HepG2 (cell line): ENCODE results near the gene FAM120B. TPM values are rescaled to one million over a fixed set of nuclear protein-coding genes. Genes with fewer than 3 reads are reported as not detected.

Experiments
- ATAC-seq: fragments of 200-7000 bp; cut with Tn5 transposase; 3 replicates; pipeline ENCODE4 v1.9.1; 2020; ENCODE audit warnings: mild to moderate bottlenecking, moderate library complexity
- BruUV-seq: library from RNA; stranded (reverse); fragments of 400-500 nt; replicated peaks from 2 replicates; lab custom pipeline; 2021; lab: Mats Ljungman, UMichigan
- CTCF ChIA-PET: fragments of 300-600 bp; formaldehyde crosslinking; extraction: SDS; loops from one replicate; lab custom pipeline; 2021; ENCODE audit warnings: low total read pairs, inconsistent platforms, low intra/inter-chr PET ratio; lab: Yijun Ruan, JAX
- POLR2A ChIA-PET: fragments of 350-600 bp; sonication (Branson Sonifier 250); formaldehyde crosslinking; loops from one replicate; lab custom pipeline; 2020; ENCODE audit warnings: antibody characterized with exemption, inconsistent platforms; lab: Yijun Ruan, JAX
- DNase-seq: peaks from one replicate; pipeline ENCODE4 v3.0.0-alpha.2; 2015; ENCODE audit warnings: low spot score
- FAIRE-seq: peaks from 3 replicates; lab custom pipeline; 2011; peaks lifted over from hg19 to GRCh38; lab: Jason Lieb, UNC
- H2AFZ ChIP-seq: one replicate; pipeline ENCODE4 v1.6.1; 2011; ENCODE audit warnings: low read length, inconsistent platforms
- H3K27ac ChIP-seq: fragments of 300-600 bp; 3 replicates; pipeline ENCODE4 v1.8.0; 2011; ENCODE audit warnings: mixed run types, mild to moderate bottlenecking, mixed read lengths, low read length, inconsistent platforms; ENCODE audit not compliant: insufficient read depth; ENCODE audit errors: extremely low read length
- H3K27me3 ChIP-seq, 2 experiments: fragments of 200-600 bp in 1 of 2; 2 replicates in 1 of 2; 3 replicates in 1 of 2; pipeline versions ENCODE4 v1.6.0 to v1.8.0; 2011; ENCODE audit warnings: low read length in 2 of 2, mild to moderate bottlenecking in 2 of 2, moderate library complexity in 2 of 2, inconsistent platforms in 1 of 2; ENCODE audit not compliant: insufficient read depth in 2 of 2, control insufficient read depth in 1 of 2
- H3K36me3 ChIP-seq, 2 experiments: fragments of 200-600 bp in 1 of 2; replicated peaks in 1 of 2; 2 replicates in 1 of 2; 3 replicates in 1 of 2; pipeline versions ENCODE4 v1.5.1 to v1.8.0; 2011; ENCODE audit warnings: low read length in 2 of 2, inconsistent platforms in 1 of 2; ENCODE audit not compliant: insufficient read depth in 2 of 2, control insufficient read depth in 1 of 2
- H3K4me1 ChIP-seq: 2 replicates; pipeline ENCODE4 v1.5.1; 2012; ENCODE audit warnings: low read length, inconsistent platforms; ENCODE audit not compliant: insufficient read depth
- H3K4me2 ChIP-seq: 2 replicates; pipeline ENCODE4 v1.6.0; 2011; ENCODE audit warnings: low read depth, low read length, inconsistent platforms
- H3K4me3 ChIP-seq, 3 experiments: fragments of 200-600 bp in 1 of 3; sonication (generic), shearing (Covaris generic) in 1 of 3; replicated peaks in 1 of 3; 2 replicates each; pipeline ENCODE4 v1.5.1; 2011 to 2016; ENCODE audit warnings: low read length in 3 of 3, inconsistent platforms in 2 of 3, low read depth in 2 of 3, mild to moderate bottlenecking in 2 of 3, control low read depth in 1 of 3, mixed read lengths in 1 of 3; ENCODE audit not compliant: insufficient read depth in 1 of 3
- H3K79me2 ChIP-seq: one replicate; pipeline ENCODE4 v1.6.1; 2011; ENCODE audit warnings: low read length, inconsistent platforms; ENCODE audit not compliant: insufficient read depth
- H3K9ac ChIP-seq: 2 replicates; pipeline ENCODE4 v1.6.0; 2011; ENCODE audit warnings: mild to moderate bottlenecking, low read depth, low read length, inconsistent platforms; ENCODE audit not compliant: insufficient read depth
- H3K9me3 ChIP-seq: 2 replicates; pipeline ENCODE4 v1.5.1; 2012; ENCODE audit warnings: mild to moderate bottlenecking, low read length
- H4K20me1 ChIP-seq: 2 replicates; pipeline ENCODE4 v1.6.0; 2011; ENCODE audit warnings: inconsistent platforms, mild to moderate bottlenecking, low read length, moderate library complexity; ENCODE audit not compliant: insufficient read depth
- ARID4A ChIP-seq: sonication (generic); formaldehyde crosslinking; IDR thresholded peaks from 2 replicates; pipeline ENCODE4 v1.5.0; 2020; ENCODE audit warnings: mild to moderate bottlenecking, missing genetic modification reagents, borderline replicate concordance
- HNRNPL ChIP-seq: fragments of 200-400 bp; formaldehyde crosslinking; IDR thresholded peaks from 2 replicates; pipeline ENCODE4 v1.6.1; 2017; ENCODE audit warnings: mild to moderate bottlenecking, low read depth, low read length
- ZBED4 ChIP-seq: sonication (generic); formaldehyde crosslinking; IDR thresholded peaks from 2 replicates; pipeline ENCODE4 v1.4.0; 2020; ENCODE audit warnings: missing genetic modification reagents, borderline replicate concordance
- WGBS: methylation state at CpG from one replicate; pipeline ENCODE4 v1.1.6; 2017; ENCODE audit warnings: low lambda C conversion rate; 5-methylcytosine and 5-hydroxymethylcytosine counted together
- in situ Hi-C: cut with HindIII; loops from 2 replicates; pipeline ENCODE4 v1.10.0; 2017; ENCODE audit warnings: low pct_unique_long_range_greater_than_20kb; ENCODE audit not compliant: extremely low pct_ligation_motif_present
- intact Hi-C: fragments of 100-400 bp; cut with micrococcal nuclease; formaldehyde crosslinking; loops from one replicate; pipeline ENCODE4 v1.10.0; 2022; ENCODE audit not compliant: unreplicated experiment
- polyA plus RNA-seq, 8 experiments: library from polyadenylated mRNA; depleted of rRNA in 3 of 8; stranded (reverse) in 7 of 8; unstranded in 1 of 8; fragments of >200 nt; fragmentation: Illumina TruSeq in 4 of 8; extraction: Trizol in 4 of 8; gene quantifications; 2 replicates each; pipeline versions ENCODE4 v1.2.1 to v1.2.3, GENCODE V29; 2011 to 2016; ENCODE audit warnings: low read depth in 4 of 8, missing spikeins in 1 of 8, mixed read lengths in 1 of 8; ENCODE audit not compliant: insufficient read depth in 1 of 8
- total RNA-seq, 5 experiments: library from RNA; depleted of rRNA; stranded (reverse); fragments of >200 nt; fragmentation: Illumina TruSeq; extraction: Trizol; gene quantifications; 2 replicates each; pipeline ENCODE4 v1.2.3, GENCODE V29; 2016; ENCODE audit warnings: low read depth in 1 of 5
- TF ChIP-seq, protein P1 (sequence below): sonication (generic); formaldehyde crosslinking; IDR thresholded peaks from 2 replicates; pipeline ENCODE4 v1.4.0; 2020; ENCODE audit warnings: mild to moderate bottlenecking, missing genetic modification reagents, borderline replicate concordance

Gene FAM120B
- total and polyA plus RNA-seq, 2 of the 13 experiments (the other 11 are each of a cell fraction or from before 2014, with no cell fraction given) = 9.2 to 10.7 TPM

GRCh38 chr6:170329321-170329720 is 22.8 kb downstream of the FAM120B start:
- FAIRE-seq (no peak), DNase-seq (no peak), ATAC-seq (no peak)
- no peak overlapping the region for H3K4me2 ChIP-seq
- CTCF ChIA-PET = no interaction called here
- no peak overlapping the region for H3K4me3 ChIP-seq
- H4K20me1 ChIP-seq = no peaks in the 10 kb centered on the region; the same call in 1 of the 2 replicates
- WGBS = 90% methylated on average over 8 of the region's 8 CpGs
- H3K4me1 ChIP-seq = no peaks in the 10 kb centered on the region
- peaks cover 18 to 63% of the 10 kb centered on the region in 2 experiments for H3K36me3 ChIP-seq
- in situ Hi-C loops (no loop called here), intact Hi-C loops (no loop called here)
- no peak overlapping the region for H3K9ac ChIP-seq
- H3K27ac ChIP-seq = no peak overlapping the region
- no peaks in the 10 kb centered on the region for H3K79me2 ChIP-seq
- H3K27me3 ChIP-seq = no peaks in the 10 kb centered on the region
- H2AFZ ChIP-seq = no peak overlapping the region
- POLR2A ChIA-PET = no interaction called here
- no peaks in the 10 kb centered on the region for H3K9me3 ChIP-seq
- BruUV-seq = no TSS peak
- TF ChIP-seq HNRNPL = no peak
- TF ChIP-seq ZBED4 (CRISPR knock-in tag) = no peak
- TF ChIP-seq ARID4A (CRISPR knock-in tag) = no peak
- TF ChIP-seq, protein P1, sequence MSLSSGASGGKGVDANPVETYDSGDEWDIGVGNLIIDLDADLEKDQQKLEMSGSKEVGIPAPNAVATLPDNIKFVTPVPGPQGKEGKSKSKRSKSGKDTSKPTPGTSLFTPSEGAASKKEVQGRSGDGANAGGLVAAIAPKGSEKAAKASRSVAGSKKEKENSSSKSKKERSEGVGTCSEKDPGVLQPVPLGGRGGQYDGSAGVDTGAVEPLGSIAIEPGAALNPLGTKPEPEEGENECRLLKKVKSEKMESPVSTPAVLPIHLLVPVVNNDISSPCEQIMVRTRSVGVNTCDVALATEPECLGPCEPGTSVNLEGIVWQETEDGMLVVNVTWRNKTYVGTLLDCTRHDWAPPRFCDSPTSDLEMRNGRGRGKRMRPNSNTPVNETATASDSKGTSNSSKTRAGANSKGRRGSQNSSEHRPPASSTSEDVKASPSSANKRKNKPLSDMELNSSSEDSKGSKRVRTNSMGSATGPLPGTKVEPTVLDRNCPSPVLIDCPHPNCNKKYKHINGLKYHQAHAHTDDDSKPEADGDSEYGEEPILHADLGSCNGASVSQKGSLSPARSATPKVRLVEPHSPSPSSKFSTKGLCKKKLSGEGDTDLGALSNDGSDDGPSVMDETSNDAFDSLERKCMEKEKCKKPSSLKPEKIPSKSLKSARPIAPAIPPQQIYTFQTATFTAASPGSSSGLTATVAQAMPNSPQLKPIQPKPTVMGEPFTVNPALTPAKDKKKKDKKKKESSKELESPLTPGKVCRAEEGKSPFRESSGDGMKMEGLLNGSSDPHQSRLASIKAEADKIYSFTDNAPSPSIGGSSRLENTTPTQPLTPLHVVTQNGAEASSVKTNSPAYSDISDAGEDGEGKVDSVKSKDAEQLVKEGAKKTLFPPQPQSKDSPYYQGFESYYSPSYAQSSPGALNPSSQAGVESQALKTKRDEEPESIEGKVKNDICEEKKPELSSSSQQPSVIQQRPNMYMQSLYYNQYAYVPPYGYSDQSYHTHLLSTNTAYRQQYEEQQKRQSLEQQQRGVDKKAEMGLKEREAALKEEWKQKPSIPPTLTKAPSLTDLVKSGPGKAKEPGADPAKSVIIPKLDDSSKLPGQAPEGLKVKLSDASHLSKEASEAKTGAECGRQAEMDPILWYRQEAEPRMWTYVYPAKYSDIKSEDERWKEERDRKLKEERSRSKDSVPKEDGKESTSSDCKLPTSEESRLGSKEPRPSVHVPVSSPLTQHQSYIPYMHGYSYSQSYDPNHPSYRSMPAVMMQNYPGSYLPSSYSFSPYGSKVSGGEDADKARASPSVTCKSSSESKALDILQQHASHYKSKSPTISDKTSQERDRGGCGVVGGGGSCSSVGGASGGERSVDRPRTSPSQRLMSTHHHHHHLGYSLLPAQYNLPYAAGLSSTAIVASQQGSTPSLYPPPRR = no peak
